GM19463 (cell line): ENCODE results near the gene TMEM45A.
"Not testable (repeated sequence)": the region's sequence is repeated elsewhere in the genome, so short reads cannot be mapped to it uniquely, and the experiment has no call there.

Experiments
- ATAC-seq: cut with Tn5 transposase; IDR thresholded peaks from one replicate; pipeline ENCODE4 v1.9.1; 2021; ENCODE audit warnings: mild to moderate bottlenecking, moderate library complexity; ENCODE audit not compliant: unreplicated experiment

The TMEM45A gene

GRCh38 chr3:100482176-100482575 is 10.2 kb upstream of the TMEM45A start:
- no peak for ATAC-seq

- ATAC-seq: no peak
These were observed 8.9 kb upstream of the TMEM45A start for GRCh38 chr3:100483529-100483928.

DNA sequence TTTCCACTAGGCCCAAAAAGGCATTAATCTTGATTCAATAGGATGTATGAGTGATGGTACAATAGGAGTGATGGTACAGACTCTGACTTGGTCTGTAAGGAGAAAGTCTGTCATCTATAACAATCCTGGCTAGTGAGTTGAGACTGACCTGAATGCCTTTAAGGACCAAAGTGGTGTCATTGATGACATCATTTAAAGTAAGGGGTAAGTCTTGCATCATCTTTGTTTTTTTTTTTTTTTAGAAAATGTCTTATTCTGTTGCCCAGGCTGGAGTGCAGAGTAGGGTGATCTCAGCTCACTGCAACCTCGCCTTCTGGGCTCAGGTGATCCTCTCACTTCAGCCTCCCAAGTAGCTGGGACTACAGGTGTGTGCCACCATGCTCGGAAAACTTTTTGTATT is 5.6 kb upstream of the TMEM45A start:
- no peak for ATAC-seq

GRCh38 chr3:100489118-100489517 is 3.3 kb upstream of the TMEM45A start:
- no peak for ATAC-seq

- ATAC-seq: peak; percentile 19
These were observed 4.4 kb downstream of the TMEM45A start for GRCh38 chr3:100496711-100497261.

GRCh38 chr3:100499651-100500050 is 7.2 kb downstream of the TMEM45A start:
- ATAC-seq: no peak

DNA sequence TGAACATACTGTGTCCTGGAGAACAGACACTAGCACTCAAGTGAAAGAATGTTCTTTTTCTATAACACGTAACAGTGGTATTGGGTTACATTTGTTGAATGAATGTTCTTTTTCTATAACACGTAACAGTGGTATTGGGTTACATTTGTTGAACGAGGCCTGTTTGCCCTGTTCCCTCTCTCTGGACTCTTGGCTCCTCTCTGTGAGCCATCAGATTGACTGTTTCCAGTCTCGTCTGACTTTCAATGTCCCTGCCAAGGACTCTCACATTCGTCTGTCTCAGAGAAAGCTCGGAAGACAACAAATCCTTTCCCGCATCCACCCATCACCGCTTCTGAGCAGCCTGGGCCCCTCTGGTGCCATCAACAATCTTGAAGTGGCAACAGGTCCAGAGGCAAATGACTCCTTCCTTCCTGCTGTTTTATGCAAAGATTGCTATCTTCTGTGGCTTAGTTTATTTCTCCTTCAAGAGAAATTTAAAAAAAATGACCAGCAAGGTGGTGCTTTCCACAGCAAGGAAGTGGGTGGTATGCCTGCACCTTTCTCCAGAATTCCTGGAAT is 8.0 kb downstream of the TMEM45A start:
- no peak for ATAC-seq

GRCh38 chr3:100503448-100503847 is 11.0 kb downstream of the TMEM45A start:
- ATAC-seq: peak; percentile 53

DNA sequence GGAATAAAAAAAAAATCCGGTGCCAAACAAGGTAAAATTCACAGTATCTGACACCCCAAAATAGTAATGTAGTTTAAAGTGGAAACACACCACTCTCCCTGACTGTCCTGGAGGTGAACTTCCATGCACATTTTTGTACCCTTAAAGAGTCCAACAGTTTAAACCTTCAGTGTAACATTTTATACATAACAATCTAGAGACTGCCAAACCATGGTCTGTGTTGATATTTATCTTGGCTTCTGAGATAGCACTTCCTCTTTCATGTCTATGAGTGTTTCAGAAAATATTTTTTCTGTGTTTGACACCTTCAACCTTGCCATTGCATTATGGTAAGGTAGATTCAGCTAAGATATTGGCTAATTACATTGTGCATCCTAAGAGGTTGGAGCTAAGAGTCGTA is 13.9 kb downstream of the TMEM45A start:
- no peak for ATAC-seq

GRCh38 chr3:100509818-100510217 is 17.4 kb downstream of the TMEM45A start:
- ATAC-seq: not testable (repeated sequence)

GRCh38 chr3:100516232-100516631 is 23.8 kb downstream of the TMEM45A start:
- ATAC-seq: no peak

DNA sequence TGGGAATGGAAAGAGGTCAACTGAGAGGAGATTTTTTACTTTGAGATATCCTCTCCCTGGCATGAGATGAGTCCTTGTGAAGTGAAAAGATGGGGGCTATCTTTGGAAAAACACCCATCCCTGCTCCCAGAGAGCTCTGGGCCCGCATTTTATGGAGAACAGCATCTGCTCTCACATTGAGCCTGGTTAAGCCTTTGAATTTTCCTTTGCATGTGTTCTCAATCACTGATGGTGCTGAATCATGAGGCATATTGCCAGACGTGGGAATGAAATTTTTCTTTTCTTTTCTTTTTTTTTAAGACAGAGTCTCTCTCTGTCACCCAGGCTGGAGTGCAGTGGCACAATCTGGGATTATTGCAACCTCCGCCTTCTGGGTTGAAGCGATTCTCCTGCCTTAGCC is 24.4 kb downstream of the TMEM45A start:
- ATAC-seq: no peak

- no peak for ATAC-seq
These were observed 24.9 kb downstream of the TMEM45A start for GRCh38 chr3:100517276-100517675.

DNA sequence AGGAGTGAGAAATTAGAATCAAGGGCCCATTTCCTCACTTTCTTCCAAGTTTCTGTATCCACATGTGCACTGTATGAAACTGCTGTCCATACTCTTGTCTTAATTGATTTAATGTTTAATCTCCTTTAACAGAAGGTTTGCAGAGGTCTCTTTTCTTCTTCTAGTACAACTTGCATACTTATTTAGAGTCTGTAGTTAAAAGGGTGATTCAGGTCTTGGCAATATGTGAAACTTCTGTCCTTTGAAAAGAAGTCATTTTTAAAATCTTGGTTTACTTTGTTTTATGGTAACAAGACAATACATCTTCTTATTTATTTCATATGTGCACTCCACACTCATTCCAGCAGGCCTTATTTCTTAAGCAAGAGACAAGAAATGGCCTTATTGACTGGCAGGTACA is 25.8 kb downstream of the TMEM45A start:
- ATAC-seq: no peak

DNA sequence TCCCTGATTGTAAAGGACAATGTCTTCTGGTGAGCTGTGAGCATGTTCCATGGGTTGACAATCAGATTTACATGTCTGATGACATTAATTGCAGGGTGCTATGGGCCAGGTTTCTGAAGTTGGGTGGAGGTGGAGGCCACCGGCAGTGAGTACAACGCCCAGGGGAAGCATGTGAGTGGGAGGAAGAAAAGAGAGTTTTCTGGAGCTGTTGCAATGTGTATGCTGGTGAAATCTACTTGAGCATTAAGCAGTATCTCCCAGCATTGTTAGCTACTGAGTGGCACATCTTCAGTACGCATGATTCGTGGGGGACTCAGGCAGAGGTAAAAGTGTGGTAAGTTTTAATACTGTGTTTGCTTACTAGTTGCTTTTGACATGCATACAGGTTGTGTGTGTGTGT is 26.6 kb downstream of the TMEM45A start:
- ATAC-seq: no peak

- peak; percentile 97 for ATAC-seq
These were observed 29.0 kb downstream of the TMEM45A start for GRCh38 chr3:100521439-100521845.

DNA sequence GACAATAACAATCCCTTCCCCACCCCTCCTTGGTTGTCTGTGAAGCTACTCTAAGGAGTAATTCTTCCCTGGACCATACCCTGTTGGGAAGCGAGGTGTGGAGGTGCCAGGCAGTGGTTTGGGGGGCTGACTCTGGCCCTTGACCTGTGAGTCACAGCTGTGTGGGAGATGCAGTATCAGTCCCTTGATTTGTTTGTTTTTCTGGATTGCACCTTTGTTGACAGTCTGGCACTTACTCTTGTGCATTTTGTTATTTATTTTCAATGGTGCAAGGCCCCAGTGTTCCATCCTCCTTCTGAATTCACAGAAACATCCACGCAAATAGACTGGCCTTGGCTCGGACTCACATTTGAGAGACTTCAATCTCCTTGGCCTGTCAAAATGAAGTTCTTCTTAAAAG is 29.7 kb downstream of the TMEM45A start:
- no peak for ATAC-seq

GRCh38 chr3:100523050-100523760 is 30.8 kb downstream of the TMEM45A start:
- ATAC-seq: no peak

DNA sequence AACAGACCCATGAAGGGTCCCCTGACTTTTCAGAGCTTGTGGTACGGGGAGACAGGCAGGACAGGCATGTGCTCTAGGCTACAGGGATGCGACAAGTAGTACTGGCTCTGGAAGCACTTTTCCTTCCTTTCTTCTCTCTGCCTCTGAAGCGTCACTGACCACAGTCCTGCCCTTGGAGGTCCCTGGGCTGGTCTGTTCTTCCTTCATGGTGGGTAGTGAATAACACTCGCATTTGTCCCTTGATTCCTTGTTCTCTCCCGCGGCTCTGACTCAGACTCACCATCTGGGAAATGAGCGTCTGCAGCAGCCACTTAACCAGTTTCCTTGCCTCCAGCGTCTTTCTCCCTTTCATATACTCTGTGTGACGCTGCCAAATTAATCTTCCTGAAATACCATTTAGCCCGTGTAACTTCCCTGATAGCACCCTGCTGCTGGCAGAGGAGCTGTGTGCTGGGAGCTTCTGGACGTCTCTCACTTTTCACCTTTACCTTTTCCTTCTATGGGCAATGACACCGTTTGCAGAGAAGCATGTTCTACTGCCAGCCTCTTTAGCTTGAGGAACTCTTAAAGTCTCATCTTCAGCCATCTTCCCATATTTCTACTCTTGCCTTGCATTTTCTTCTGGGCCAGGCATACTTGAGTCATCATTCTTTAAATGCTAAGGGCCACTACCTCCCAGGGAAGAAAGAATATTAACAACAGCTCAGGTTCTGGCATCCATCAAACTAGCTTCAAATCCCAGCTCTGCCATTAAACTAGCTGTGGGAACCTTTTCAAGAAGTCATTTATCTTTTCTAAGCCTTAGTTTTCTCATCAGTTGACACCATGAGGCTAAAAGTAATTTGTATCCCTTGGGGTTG is 33.6 kb downstream of the TMEM45A start:
- ATAC-seq: no peak

DNA sequence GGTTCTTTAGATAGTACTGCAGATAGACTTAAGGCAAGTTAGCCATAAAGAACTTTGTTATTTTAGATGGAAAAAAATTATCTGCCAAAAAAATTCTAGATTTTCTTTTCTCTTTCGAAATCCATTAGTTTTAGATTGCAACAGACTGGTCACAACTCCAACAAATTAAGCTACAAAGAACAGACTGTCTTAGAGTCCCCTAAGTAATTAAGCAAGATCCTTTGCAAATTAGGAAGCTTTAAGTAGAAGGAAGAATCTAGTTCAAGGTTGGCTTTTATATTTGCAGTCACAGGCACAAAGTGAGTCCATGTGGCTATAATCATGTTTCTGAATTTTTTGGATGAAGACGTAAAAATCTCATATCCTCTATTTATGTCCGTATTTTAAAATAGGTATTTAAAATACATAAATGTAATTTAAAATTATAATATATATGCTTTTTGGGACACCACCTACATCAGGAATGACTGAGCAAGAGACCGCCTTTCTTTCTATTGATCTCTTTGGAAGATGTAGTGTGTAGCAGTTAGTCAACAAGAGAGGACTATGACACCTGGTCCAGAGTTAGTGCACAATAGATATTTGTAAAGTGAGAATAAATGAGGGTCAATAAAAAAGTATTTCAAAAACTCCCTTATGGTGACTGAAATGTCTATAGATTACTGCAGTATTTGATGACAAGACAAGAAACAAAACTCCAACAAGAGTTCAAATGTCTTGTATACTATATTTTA is 34.4 kb downstream of the TMEM45A start:
- no peak for ATAC-seq

- no peak for ATAC-seq
These were observed 34.9 kb downstream of the TMEM45A start for GRCh38 chr3:100527347-100527735.
